Stomach smooth muscle (tissue), 2 donors: ENCODE measurements around the gene HSD17B11.
"Not testable (repeated sequence)": the region's sequence is repeated elsewhere in the genome, so short reads cannot be mapped to it uniquely, and the experiment has no call there.

ENCODE experiments used
- H3K27ac ChIP-seq: one replicate; pipeline ENCODE4 v1.7.0; 2013; ENCODE audit warnings: mild to moderate bottlenecking, low read length, inconsistent platforms
- H3K27me3 ChIP-seq, 2 donors: one replicate each; pipeline ENCODE4 v1.7.0; 2013; ENCODE audit warnings: low read length in 2 of 2; ENCODE audit not compliant: insufficient read depth in 2 of 2, control insufficient read depth in 1 of 2
- H3K36me3 ChIP-seq, 2 donors: one replicate each; pipeline ENCODE4 v1.7.0; 2013; ENCODE audit warnings: low read length in 2 of 2; ENCODE audit not compliant: control insufficient read depth in 2 of 2, insufficient read depth in 2 of 2
- H3K4me1 ChIP-seq: one replicate; pipeline ENCODE4 v1.7.0; 2013; ENCODE audit warnings: low read length; ENCODE audit not compliant: control insufficient read depth, insufficient read depth
- H3K4me3 ChIP-seq, 2 donors: one replicate each; pipeline ENCODE4 v1.7.0; 2013; ENCODE audit warnings: low read length in 2 of 2
- H3K9ac ChIP-seq, 2 donors: one replicate each; pipeline ENCODE4 v1.7.0; 2013; ENCODE audit warnings: low read length in 2 of 2, mild to moderate bottlenecking in 1 of 2
- H3K9me3 ChIP-seq, 2 donors: one replicate each; pipeline ENCODE4 v1.7.0; 2013; ENCODE audit warnings: low read length in 2 of 2; ENCODE audit not compliant: control insufficient read depth in 2 of 2
- donor health status: healthy.
- donor health status: Pancreatic carcinoma.

HSD17B11 gene

DNA sequence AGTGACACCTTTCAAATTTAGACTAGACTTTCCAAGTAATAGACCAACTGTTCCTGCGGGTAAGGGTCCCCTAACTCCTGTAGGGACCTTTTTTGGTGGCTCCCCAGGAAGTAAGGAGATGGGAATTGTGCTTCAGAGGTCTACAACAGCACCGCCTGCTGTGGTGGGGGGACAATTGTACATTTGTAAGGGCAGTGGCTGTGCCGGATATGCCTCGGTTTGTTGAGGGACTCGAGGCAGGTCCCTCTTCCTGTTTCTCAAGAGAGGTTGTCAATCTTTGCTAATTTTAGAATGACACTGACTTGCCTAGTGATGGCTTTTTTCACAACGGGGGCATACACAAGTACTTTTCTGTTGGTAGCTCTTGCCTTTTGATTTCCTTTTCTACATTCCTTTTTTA lies 15.5 kb upstream of the HSD17B11 start:
- no peaks in the 10 kb centered on the region for H3K36me3 ChIP-seq
- H3K4me1 ChIP-seq: no peaks in the 10 kb centered on the region
- no peaks in the 10 kb centered on the region for H3K27me3 ChIP-seq
- H3K27ac ChIP-seq: no peak overlapping the region
- H3K9me3 ChIP-seq: no peaks in the 10 kb centered on the region
- no peak overlapping the region for H3K4me3 ChIP-seq
- no peak overlapping the region for H3K9ac ChIP-seq

- Histone ChIP-seq H3K36me3 (no peaks in the 10 kb centered on the region), H3K27me3 (no peaks in the 10 kb centered on the region), H3K4me1 (no peaks in the 10 kb centered on the region), H3K4me3 (no peak overlapping the region), H3K27ac (no peak overlapping the region), H3K9ac (no peak overlapping the region), H3K9me3 (no peaks in the 10 kb centered on the region)
Observed at GRCh38 chr4:87405211-87405820, 14.3 kb upstream of the HSD17B11 start.

DNA sequence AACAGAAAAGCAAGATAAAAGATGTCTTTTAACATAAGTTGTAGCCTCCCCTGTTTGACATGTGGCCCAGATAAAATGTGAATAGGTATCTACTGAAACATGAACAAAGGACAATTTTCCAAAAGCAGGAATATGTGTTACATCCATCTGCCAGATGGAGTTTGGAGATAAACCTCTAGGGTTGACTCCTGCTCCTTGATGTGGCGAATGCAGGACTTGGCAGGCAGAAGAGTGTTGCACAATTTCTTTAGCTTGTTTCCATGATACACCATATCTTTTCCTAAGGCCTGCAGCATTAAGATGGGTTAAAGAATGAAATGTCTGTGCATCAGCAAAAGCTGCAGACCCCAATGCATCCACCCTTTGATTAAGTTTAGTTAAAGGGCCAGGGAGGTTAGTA lies 12.7 kb upstream of the HSD17B11 start:
- H3K27me3 ChIP-seq, H3K4me1 ChIP-seq, H3K36me3 ChIP-seq, H3K27ac ChIP-seq, H3K4me3 ChIP-seq, H3K9ac ChIP-seq, H3K9me3 ChIP-seq: not testable (repeated sequence)

- Histone ChIP-seq H3K4me1 (no peaks in the 10 kb centered on the region), H3K27ac (no peak overlapping the region), H3K36me3 (no peaks in the 10 kb centered on the region), H3K4me3 (no peak overlapping the region), H3K27me3 (no peaks in the 10 kb centered on the region), H3K9me3 (no peaks in the 10 kb centered on the region), H3K9ac (no peak overlapping the region)
Observed at GRCh38 chr4:87399954-87400353, 9.0 kb upstream of the HSD17B11 start.

DNA sequence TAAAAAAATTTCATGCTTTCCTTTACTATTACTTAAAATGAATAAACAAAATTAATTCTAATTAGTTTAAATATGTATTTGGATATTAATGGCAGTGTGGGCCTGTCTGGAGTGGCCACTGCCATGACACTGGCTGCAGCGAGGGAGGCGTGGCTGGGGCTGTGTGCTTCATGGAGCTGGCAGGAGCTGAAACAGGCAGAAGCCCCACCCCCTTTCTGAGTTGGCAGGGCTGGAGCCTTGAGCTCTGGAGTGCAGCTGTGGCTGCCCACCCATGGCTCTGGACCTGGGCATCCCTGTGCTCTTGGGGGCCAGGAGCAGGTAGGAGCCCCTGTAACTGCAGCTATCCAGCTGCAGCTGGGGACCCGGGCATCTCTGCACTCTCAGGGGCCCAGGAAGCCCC lies 8.2 kb upstream of the HSD17B11 start:
- Histone ChIP-seq H3K4me1 (no peaks in the 10 kb centered on the region), H3K27ac (no peak overlapping the region), H3K9me3 (no peaks in the 10 kb centered on the region), H3K9ac (no peak overlapping the region), H3K27me3 (no peaks in the 10 kb centered on the region), H3K4me3 (no peak overlapping the region), H3K36me3 (no peaks in the 10 kb centered on the region)

GRCh38 chr4:87395851-87396250 lies 4.9 kb upstream of the HSD17B11 start:
- H3K27ac ChIP-seq, H3K4me1 ChIP-seq, H3K27me3 ChIP-seq, H3K4me3 ChIP-seq, H3K9me3 ChIP-seq, H3K36me3 ChIP-seq, H3K9ac ChIP-seq: not testable (repeated sequence)

- H3K4me1 ChIP-seq, H3K9me3 ChIP-seq: not testable (repeated sequence)
Observed at GRCh38 chr4:87395073-87395472, 4.1 kb upstream of the HSD17B11 start.

DNA sequence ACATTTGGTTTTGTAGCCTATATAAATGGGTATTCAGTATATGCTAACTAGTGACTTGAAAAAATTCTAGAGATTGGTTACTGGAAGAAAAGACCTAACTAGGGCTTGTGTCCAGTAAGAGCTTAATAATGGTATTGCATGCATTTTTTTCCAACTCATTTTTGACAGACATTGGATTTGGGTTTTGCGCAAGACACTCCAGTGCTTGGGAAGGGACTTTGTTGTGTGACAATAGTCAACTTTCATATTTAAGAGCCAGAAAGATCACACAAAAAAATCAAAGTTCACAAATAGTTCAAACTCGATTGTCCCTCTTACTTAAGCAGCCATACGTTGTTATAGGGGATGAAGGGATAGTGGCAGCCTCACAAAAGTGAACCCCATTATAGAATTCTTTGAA lies 1.2 kb upstream of the HSD17B11 start:
- H3K36me3 ChIP-seq: no peaks in the 10 kb centered on the region
- H3K9me3 ChIP-seq: peaks cover 3% of the 10 kb centered on the region in 2 donors
- no peak overlapping the region for H3K4me3 ChIP-seq
- no peaks in the 10 kb centered on the region for H3K4me1 ChIP-seq
- H3K27ac ChIP-seq: no peak overlapping the region
- peak overlapping the region in 1 of 2 donors; percentile 95 for H3K9ac ChIP-seq
- H3K27me3 ChIP-seq: no peaks in the 10 kb centered on the region

More at GRCh38 chr4:87395073-87395472, 4.1 kb upstream of the HSD17B11 start:
- not testable (repeated sequence) for H3K4me3 ChIP-seq, H3K9ac ChIP-seq, H3K36me3 ChIP-seq, H3K27me3 ChIP-seq, H3K27ac ChIP-seq

- Histone ChIP-seq H3K4me1 (no peaks in the 10 kb centered on the region), H3K27me3 (no peaks in the 10 kb centered on the region), H3K36me3 (no peaks in the 10 kb centered on the region), H3K9me3 (peaks cover 3% of the 10 kb centered on the region in 2 donors), H3K9ac (peak overlapping the region; percentile 95), H3K27ac (peak overlapping the region; percentile 94), H3K4me3 (peak overlapping the region; percentile 91 to 92)
Observed at GRCh38 chr4:87391576-87392054, 627 bp upstream of the HSD17B11 start.

DNA sequence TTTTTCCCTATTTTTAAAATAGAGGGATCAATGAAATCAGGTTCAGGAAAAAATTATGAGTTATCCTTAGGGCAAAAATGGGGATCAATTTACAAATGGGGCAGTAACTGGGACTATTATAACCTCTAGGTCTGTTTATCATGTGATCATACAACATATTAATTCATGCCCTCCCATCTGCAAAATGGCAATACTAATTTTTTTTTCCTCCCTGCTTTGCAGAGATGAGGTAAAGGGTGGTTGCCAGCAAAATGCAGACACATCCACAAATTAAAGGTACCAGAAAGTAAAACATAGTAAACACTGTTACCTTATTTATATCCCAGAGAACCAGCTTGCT lies 467 bp downstream of the HSD17B11 start:
- peaks cover 3% of the 10 kb centered on the region in 2 donors for H3K9me3 ChIP-seq

DNA sequence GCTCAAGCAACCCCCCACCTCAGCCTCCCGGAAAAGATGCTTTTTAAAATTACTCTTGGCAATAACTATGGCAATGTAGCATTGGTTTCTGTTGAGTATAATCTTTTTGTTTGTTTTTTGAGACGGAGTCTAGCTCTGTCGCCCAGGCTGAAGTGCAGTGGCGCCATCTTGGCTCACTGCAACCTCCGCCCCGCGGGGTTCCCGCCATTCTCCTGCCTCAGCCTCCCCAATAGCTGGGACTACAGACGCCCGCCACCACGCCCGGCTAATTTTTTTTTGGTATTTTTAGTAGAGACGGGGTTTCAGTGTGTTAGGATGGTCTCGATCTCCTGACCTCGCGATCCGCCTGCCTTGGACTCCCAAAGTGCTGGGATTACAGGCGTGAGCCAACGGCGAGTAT lies 933 bp downstream of the HSD17B11 start:
- Histone ChIP-seq H3K9ac (peak overlapping the region; percentile 95), H3K4me3 (peak overlapping the region; percentile 91 to 92)
- H3K36me3 ChIP-seq, H3K9me3 ChIP-seq, H3K27me3 ChIP-seq, H3K27ac ChIP-seq, H3K4me1 ChIP-seq: not testable (repeated sequence)

More for the DNA sequence above, 467 bp downstream of the HSD17B11 start:
- Histone ChIP-seq H3K4me3 (peak overlapping the region; percentile 91 to 92), H3K27ac (peak overlapping the region; percentile 94), H3K9ac (peak overlapping the region; percentile 95), H3K27me3 (no peaks in the 10 kb centered on the region), H3K4me1 (no peaks in the 10 kb centered on the region), H3K36me3 (no peaks in the 10 kb centered on the region)
